SK-N-SH (cell line): ENCODE results near the gene TBX21. TPM values are rescaled to one million over a fixed set of nuclear protein-coding genes. Genes with fewer than 3 reads are reported as not detected.

Experiments used
- CTCF ChIA-PET: fragments of 300-600, 350-600 bp; formaldehyde crosslinking; extraction: SDS; loops from one replicate; lab custom pipeline; 2021; lab: Yijun Ruan, JAX
- POLR2A ChIA-PET: fragments of 350-600 bp; sonication (Branson Sonifier 250); formaldehyde crosslinking; extraction: SDS; loops from one replicate; lab custom pipeline; 2020; ENCODE audit warnings: antibody characterized with exemption, inconsistent platforms; lab: Yijun Ruan, JAX
- DNase-seq: peaks from one replicate; pipeline ENCODE4 v3.0.0; 2012
- H2AFZ ChIP-seq: fragments of 200-600 bp; sonication (generic); 2 replicates; pipeline ENCODE4 v1.8.1; 2016; ENCODE audit warnings: antibody characterized with exemption, mild to moderate bottlenecking, low read depth
- H3F3A ChIP-seq: fragments of 200-600 bp; sonication (generic); replicated peaks from 2 replicates; pipeline ENCODE3; 2016; ENCODE audit warnings: antibody characterized with exemption, mild to moderate bottlenecking; ENCODE audit not compliant: insufficient read depth
- H3K27ac ChIP-seq, 2 experiments: fragments of 200-500 bp in 1 of 2; fragments of 200-600 bp in 1 of 2; sonication (Bioruptor generic) in 1 of 2; sonication (generic), shearing (Covaris generic) in 1 of 2; 2 replicates each; pipeline versions ENCODE4 v1.5.1 to v1.6.1; 2014 to 2016; ENCODE audit warnings: low read depth in 2 of 2, inconsistent platforms in 1 of 2, low read length in 1 of 2, mild to moderate bottlenecking in 1 of 2, mixed read lengths in 1 of 2
- H3K27me3 ChIP-seq: fragments of 200-600 bp; sonication (generic), shearing (Covaris generic); 2 replicates; pipeline ENCODE4 v1.6.1; 2016; ENCODE audit warnings: mixed run types; ENCODE audit not compliant: insufficient read depth
- H3K36me3 ChIP-seq, 2 experiments: fragments of 200-500 bp in 1 of 2; fragments of 200-600 bp in 1 of 2; sonication (Bioruptor generic) in 1 of 2; sonication (generic) in 1 of 2; replicated peaks in 1 of 2; 2 replicates each; pipeline versions ENCODE3 to v1.5.1; 2014 to 2016; ENCODE audit warnings: low read length in 1 of 2, mild to moderate bottlenecking in 1 of 2; ENCODE audit not compliant: insufficient read depth in 2 of 2, control insufficient read depth in 1 of 2
- H3K4me1 ChIP-seq, 2 experiments: fragments of 200-500 bp in 1 of 2; fragments of 200-600 bp in 1 of 2; sonication (Bioruptor generic) in 1 of 2; sonication (generic), shearing (Covaris generic) in 1 of 2; 2 replicates each; pipeline versions ENCODE4 v1.5.1 to v1.6.1; 2014 to 2016; ENCODE audit warnings: low read depth in 1 of 2, low read length in 1 of 2, mixed run types in 1 of 2; ENCODE audit not compliant: insufficient read depth in 2 of 2, control insufficient read depth in 1 of 2
- H3K4me2 ChIP-seq: fragments of 200-600 bp; sonication (generic), shearing (Covaris generic); 2 replicates; pipeline ENCODE4 v1.6.1; 2017; ENCODE audit warnings: mixed run types
- H3K4me3 ChIP-seq, 2 experiments: fragments of 200-500 bp in 1 of 2; fragments of 200-600 bp in 1 of 2; sonication (Bioruptor generic) in 1 of 2; sonication (generic), shearing (Covaris generic) in 1 of 2; 2 replicates each; pipeline versions ENCODE4 v1.5.1 to v1.8.1; 2014 to 2016; ENCODE audit warnings: low read depth in 2 of 2, inconsistent platforms in 1 of 2, low read length in 1 of 2, mild to moderate bottlenecking in 1 of 2, mixed read lengths in 1 of 2, moderate library complexity in 1 of 2
- H3K79me2 ChIP-seq: fragments of 200-600 bp; sonication (generic); 2 replicates; pipeline ENCODE4 v1.8.1; 2017; ENCODE audit warnings: mild to moderate bottlenecking; ENCODE audit not compliant: insufficient read depth
- H3K9ac ChIP-seq: fragments of 200-600 bp; sonication (generic); 2 replicates; pipeline ENCODE4 v1.6.1; 2017; ENCODE audit warnings: mixed run types
- H3K9me2 ChIP-seq: fragments of 200-600 bp; sonication (generic); 2 replicates; pipeline ENCODE4 v1.6.1; 2017; ENCODE audit warnings: mixed run types
- H3K9me3 ChIP-seq: fragments of 200-600 bp; sonication (generic); 2 replicates; pipeline ENCODE4 v1.6.1; 2017; ENCODE audit warnings: mixed run types, mild to moderate bottlenecking, moderate library complexity
- H4K20me1 ChIP-seq: fragments of 200-600 bp; sonication (generic); 2 replicates; pipeline ENCODE4 v1.6.1; 2017; ENCODE audit warnings: mild to moderate bottlenecking, mixed run types; ENCODE audit not compliant: insufficient read depth
- EP300 ChIP-seq, 2 experiments: IDR thresholded peaks; 2 replicates each; pipeline versions ENCODE4 v1.4.0 to v1.6.1; 2012; ENCODE audit warnings: borderline replicate concordance in 1 of 2, low read depth in 1 of 2, low read length in 1 of 2
- GABPA ChIP-seq: IDR thresholded peaks from 2 replicates; pipeline ENCODE4 v1.4.0; 2012; ENCODE audit warnings: low read depth, mild to moderate bottlenecking
- IRF3 ChIP-seq: fragments of 150-350 bp; IDR thresholded peaks from 2 replicates; pipeline ENCODE4 v1.6.1; 2016; ENCODE audit warnings: mild to moderate bottlenecking, low read depth, low read length
- MEF2A ChIP-seq: IDR thresholded peaks from 2 replicates; pipeline ENCODE4 v1.4.0; 2012; ENCODE audit warnings: low read depth, borderline replicate concordance
- NFIC ChIP-seq: IDR thresholded peaks from 2 replicates; pipeline ENCODE4 v1.4.0; 2012; ENCODE audit warnings: borderline replicate concordance
- REST ChIP-seq: IDR thresholded peaks from 2 replicates; pipeline ENCODE4 v1.6.1; 2012; ENCODE audit warnings: mild to moderate bottlenecking, low read depth, low read length, moderate library complexity
- RFX5 ChIP-seq: IDR thresholded peaks from 2 replicates; pipeline ENCODE4 v1.6.1; 2012; ENCODE audit warnings: mild to moderate bottlenecking, improper control_type of control experiment, low read length
- RXRA ChIP-seq: IDR thresholded peaks from 2 replicates; pipeline ENCODE4 v1.4.0; 2012; ENCODE audit warnings: low read depth, mild to moderate bottlenecking, borderline replicate concordance
- SMC3 ChIP-seq: IDR thresholded peaks from 2 replicates; pipeline ENCODE4 v1.6.1; 2012; ENCODE audit warnings: low read depth, low read length, improper control_type of control experiment
- TAF1 ChIP-seq: IDR thresholded peaks from 2 replicates; pipeline ENCODE4 v1.6.1; 2012; ENCODE audit warnings: low read depth, mild to moderate bottlenecking, low read length, moderate library complexity, borderline replicate concordance
- TCF12 ChIP-seq: IDR thresholded peaks from 2 replicates; pipeline ENCODE4 v1.4.0; 2012
- WGBS: methylation state at CpG from one replicate; pipeline ENCODE4 v1.1.6; 2017; ENCODE audit warnings: low lambda C conversion rate; 5-methylcytosine and 5-hydroxymethylcytosine counted together
- polyA plus RNA-seq, 3 experiments: library from polyadenylated mRNA; depleted of rRNA; stranded (reverse); fragments of >200 nt; gene quantifications; 2 replicates each; pipeline ENCODE4 v1.2.3, GENCODE V29; 2012

The TBX21 gene
- polyA plus RNA-seq, 1 of the 3 experiments (the other 2 are of a cell fraction): not detected

- Histone ChIP-seq H3F3A (no peaks in the 10 kb centered on the region), H3K79me2 (no peaks in the 10 kb centered on the region), H3K4me2 (no peak overlapping the region), H3K9me2 (no peaks in the 10 kb centered on the region), H3K9ac (no peak overlapping the region), H4K20me1 (no peaks in the 10 kb centered on the region), H3K36me3 (no peaks in the 10 kb centered on the region), H3K27ac (no peak overlapping the region), H3K4me3 (no peak overlapping the region), H2AFZ (no peak overlapping the region), H3K4me1 (peaks cover 0 to 6% of the 10 kb centered on the region in 2 experiments; a peak in 1 of 4 replicates), H3K9me3 (no peaks in the 10 kb centered on the region), H3K27me3 (peaks cover 82% of the 10 kb centered on the region)
- DNase-seq: no peak
- ChIA-PET POLR2A (interaction anchor here (0.9 kb wide), 1 partner anchor 8 kb away, joined by 3 read pairs; the partner anchor contains the start of gene TBX21), CTCF (interaction anchor here (0.7 to 13.6 kb wide), 23 partner anchors 9 to 136 kb away, joined by 3 to 211 read pairs (median 6); partner anchors contain the start of genes TBKBP1 and TBX21)
- WGBS: 65% methylated on average over 11 of the region's 11 CpGs
- TF ChIP-seq TCF12 (no peak), IRF3 (no peak), MEF2A (no peak), NFIC (no peak), SMC3 (no peak), TAF1 (no peak), REST (no peak), RXRA (no peak), GABPA (no peak), RFX5 (no peak)
Measured at GRCh38 chr17:47741109-47741792, 8.2 kb downstream of the TBX21 start.

GRCh38 chr17:47741793-47742145 is 8.7 kb downstream of the TBX21 start:
- 71% methylated on average over 9 of the region's 9 CpGs for WGBS
- peaks cover 0 to 6% of the 10 kb centered on the region in 2 experiments; a peak in 1 of 4 replicates for H3K4me1 ChIP-seq
- peaks cover 81% of the 10 kb centered on the region for H3K27me3 ChIP-seq
- H3K79me2 ChIP-seq: no peaks in the 10 kb centered on the region
- no peaks in the 10 kb centered on the region for H3K36me3 ChIP-seq
- no peak overlapping the region for H3K27ac ChIP-seq
- POLR2A ChIA-PET: interaction anchor here (0.7 to 0.9 kb wide), 2 partner anchors 9 to 41 kb away, joined by 3 read pairs; partner anchors contain the start of gene TBX21
- H3K4me3 ChIP-seq: no peak overlapping the region
- no peak overlapping the region for H3K9ac ChIP-seq
- TF ChIP-seq MEF2A: no peak
- TF ChIP-seq EP300 (IDR thresholded peaks at IDR 0.05; ENCODE audit: borderline replicate concordance in 1 of 2, low read depth in 1 of 2, low read length in 1 of 2): no peak
- TF ChIP-seq TAF1: no peak
- no peak for TF ChIP-seq TCF12
- TF ChIP-seq, all 33 proteins: peak for 0
- Histone ChIP-seq H4K20me1 (no peaks in the 10 kb centered on the region), H3K9me2 (no peaks in the 10 kb centered on the region), H3K4me2 (no peak overlapping the region), H3K9me3 (no peaks in the 10 kb centered on the region), H3F3A (no peaks in the 10 kb centered on the region), H2AFZ (no peak overlapping the region)
- DNase-seq: no peak
- CTCF ChIA-PET: interaction anchor here (0.6 to 13.6 kb wide), 28 partner anchors 9 to 206 kb away, joined by 3 to 211 read pairs (median 4); partner anchors contain the start of genes TBKBP1 and TBX21
